MM.1S (cell line): ENCODE measurements around the gene STK32C.
"Not testable (repeated sequence)": the region's sequence is repeated elsewhere in the genome, so short reads cannot be mapped to it uniquely, and the experiment has no call there.

ENCODE experiments used
- DNase-seq: peaks from one replicate; pipeline ENCODE4 v3.0.0-alpha.2; 2015
- H2AFZ ChIP-seq: fragments of 300-600 bp; sonication (generic); 2 replicates; pipeline ENCODE4 v1.6.0; 2016; ENCODE audit warnings: antibody characterized with exemption, low read length
- H3F3A ChIP-seq: fragments of 300-600 bp; sonication (generic); 2 replicates; pipeline ENCODE4 v1.6.1; 2016; ENCODE audit warnings: mild to moderate bottlenecking, antibody characterized with exemption, low read length, moderate library complexity, mixed read lengths; ENCODE audit not compliant: insufficient read depth
- H3K27ac ChIP-seq: fragments of 300-600 bp; sonication (generic); 2 replicates; pipeline ENCODE4 v1.5.1; 2016; ENCODE audit warnings: mild to moderate bottlenecking, low read length
- H3K27me3 ChIP-seq: fragments of 300-600 bp; sonication (generic); replicated peaks from 2 replicates; pipeline ENCODE4 v1.6.0; 2016; ENCODE audit warnings: low read length; ENCODE audit not compliant: insufficient read depth
- H3K36me3 ChIP-seq: fragments of 300-600 bp; sonication (generic); replicated peaks from 2 replicates; pipeline ENCODE4 v1.6.1; 2016; ENCODE audit warnings: mild to moderate bottlenecking, low read length, mixed read lengths; ENCODE audit not compliant: insufficient read depth
- H3K4me1 ChIP-seq: fragments of 300-600 bp; sonication (generic); 2 replicates; pipeline ENCODE4 v1.6.1; 2016; ENCODE audit warnings: low read length, mixed read lengths
- H3K4me2 ChIP-seq: fragments of 300-600 bp; sonication (generic); 2 replicates; pipeline ENCODE4 v1.6.0; 2016; ENCODE audit warnings: low read depth, low read length
- H3K4me3 ChIP-seq: fragments of 300-600 bp; sonication (generic); 2 replicates; pipeline ENCODE4 v1.5.1; 2016; ENCODE audit warnings: low read length, mixed read lengths
- H3K79me2 ChIP-seq: fragments of 300-600 bp; sonication (generic); 2 replicates; pipeline ENCODE4 v1.6.1; 2016; ENCODE audit warnings: mixed run types, low read length, mixed read lengths
- H3K9ac ChIP-seq: fragments of 300-600 bp; sonication (generic); 2 replicates; pipeline ENCODE4 v1.6.1; 2016; ENCODE audit warnings: low read length, mixed read lengths
- H3K9me2 ChIP-seq: fragments of 300-600 bp; sonication (generic); replicated peaks from 2 replicates; pipeline ENCODE4 v1.6.1; 2016; ENCODE audit warnings: mild to moderate bottlenecking, low read length, mixed read lengths; ENCODE audit not compliant: insufficient read depth
- H3K9me3 ChIP-seq: fragments of 300-600 bp; sonication (generic); replicated peaks from 2 replicates; pipeline ENCODE4 v1.6.1; 2016; ENCODE audit warnings: mild to moderate bottlenecking, low read length, mixed read lengths; ENCODE audit not compliant: insufficient read depth
- H4K20me1 ChIP-seq: fragments of 300-600 bp; sonication (generic); 2 replicates; pipeline ENCODE4 v1.6.1; 2016; ENCODE audit warnings: mild to moderate bottlenecking, low read length, moderate library complexity, mixed read lengths; ENCODE audit not compliant: insufficient read depth
- EZH2 ChIP-seq: fragments of 300-600 bp; sonication (generic); optimal IDR thresholded peaks from 2 replicates; pipeline ENCODE3; 2017; ENCODE audit warnings: low read depth, mild to moderate bottlenecking, antibody characterized with exemption, low read length, mixed read lengths
- EZH2phosphoT487 ChIP-seq: fragments of 300-600 bp; sonication (generic); IDR thresholded peaks from 2 replicates; pipeline ENCODE4 v1.6.1; 2018; ENCODE audit warnings: antibody characterized with exemption, low read length
- TF ChIP-seq, protein P1 (sequence below): fragments of 300-600 bp; sonication (generic); IDR thresholded peaks from 2 replicates; pipeline ENCODE4 v1.5.1; 2016; ENCODE audit warnings: antibody characterized with exemption, low read length, mixed read lengths

Gene STK32C

DNA sequence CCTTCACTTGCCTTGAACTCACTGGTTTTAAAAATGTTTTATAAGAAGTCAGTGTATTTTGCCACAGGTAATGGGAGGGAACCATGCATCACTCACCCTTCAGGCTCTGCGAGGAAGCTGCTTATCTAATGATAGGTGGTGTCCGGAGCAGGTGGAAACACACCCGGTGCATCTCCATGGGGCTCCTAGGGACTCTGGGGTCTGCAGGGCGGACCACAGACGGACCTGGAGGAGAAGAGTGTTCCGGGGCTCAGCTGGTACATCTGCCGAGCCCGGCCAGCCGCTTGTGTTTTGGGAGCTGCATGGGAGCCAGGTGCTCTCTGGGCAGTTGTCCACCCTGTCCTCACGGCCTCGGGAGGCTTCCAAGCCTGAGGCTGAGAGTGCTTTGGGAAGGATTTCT is 31.5 kb upstream of the STK32C start:
- no peaks in the 10 kb centered on the region for H3K36me3 ChIP-seq
- H3K9ac ChIP-seq: no peak overlapping the region
- H3K9me3 ChIP-seq: no peaks in the 10 kb centered on the region
- no peaks in the 10 kb centered on the region for H3K9me2 ChIP-seq
- H3K27ac ChIP-seq: no peak overlapping the region
- H3K4me1 ChIP-seq: no peaks in the 10 kb centered on the region
- H2AFZ ChIP-seq: no peak overlapping the region
- DNase-seq: no peak
- no peaks in the 10 kb centered on the region for H4K20me1 ChIP-seq
- no peak overlapping the region for H3K4me2 ChIP-seq
- no peaks in the 10 kb centered on the region for H3K27me3 ChIP-seq
- H3K79me2 ChIP-seq: no peaks in the 10 kb centered on the region
- no peaks in the 10 kb centered on the region for H3F3A ChIP-seq
- TF ChIP-seq EZH2phosphoT487 (no peak), EZH2 (no peak)
- TF ChIP-seq, protein P1, sequence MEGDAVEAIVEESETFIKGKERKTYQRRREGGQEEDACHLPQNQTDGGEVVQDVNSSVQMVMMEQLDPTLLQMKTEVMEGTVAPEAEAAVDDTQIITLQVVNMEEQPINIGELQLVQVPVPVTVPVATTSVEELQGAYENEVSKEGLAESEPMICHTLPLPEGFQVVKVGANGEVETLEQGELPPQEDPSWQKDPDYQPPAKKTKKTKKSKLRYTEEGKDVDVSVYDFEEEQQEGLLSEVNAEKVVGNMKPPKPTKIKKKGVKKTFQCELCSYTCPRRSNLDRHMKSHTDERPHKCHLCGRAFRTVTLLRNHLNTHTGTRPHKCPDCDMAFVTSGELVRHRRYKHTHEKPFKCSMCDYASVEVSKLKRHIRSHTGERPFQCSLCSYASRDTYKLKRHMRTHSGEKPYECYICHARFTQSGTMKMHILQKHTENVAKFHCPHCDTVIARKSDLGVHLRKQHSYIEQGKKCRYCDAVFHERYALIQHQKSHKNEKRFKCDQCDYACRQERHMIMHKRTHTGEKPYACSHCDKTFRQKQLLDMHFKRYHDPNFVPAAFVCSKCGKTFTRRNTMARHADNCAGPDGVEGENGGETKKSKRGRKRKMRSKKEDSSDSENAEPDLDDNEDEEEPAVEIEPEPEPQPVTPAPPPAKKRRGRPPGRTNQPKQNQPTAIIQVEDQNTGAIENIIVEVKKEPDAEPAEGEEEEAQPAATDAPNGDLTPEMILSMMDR: no peak
- no peak overlapping the region for H3K4me3 ChIP-seq

- H3K4me2 ChIP-seq: no peak overlapping the region
- no peak overlapping the region for H3K9ac ChIP-seq
- no peaks in the 10 kb centered on the region for H3F3A ChIP-seq
- no peaks in the 10 kb centered on the region for H3K9me3 ChIP-seq
- no peak overlapping the region for H3K4me3 ChIP-seq
- H4K20me1 ChIP-seq: no peaks in the 10 kb centered on the region
- H3K4me1 ChIP-seq: no peaks in the 10 kb centered on the region
- H3K9me2 ChIP-seq: no peaks in the 10 kb centered on the region
- H3K27ac ChIP-seq: no peak overlapping the region
- DNase-seq: no peak
- H2AFZ ChIP-seq: no peak overlapping the region
- H3K79me2 ChIP-seq: no peaks in the 10 kb centered on the region
- TF ChIP-seq EZH2 (no peak), EZH2phosphoT487 (no peak)
- TF ChIP-seq, protein P1: no peak
- no peaks in the 10 kb centered on the region for H3K27me3 ChIP-seq
- H3K36me3 ChIP-seq: no peaks in the 10 kb centered on the region
Measured at GRCh38 chr10:132338876-132339275, 31.1 kb upstream of the STK32C start.

GRCh38 chr10:132337854-132338253 is 30.1 kb upstream of the STK32C start:
- H3K9ac ChIP-seq: not testable (repeated sequence)

GRCh38 chr10:132336919-132337407 is 29.2 kb upstream of the STK32C start:
- Histone ChIP-seq H3K9ac (peak overlapping the region; percentile 38), H3K9me2 (no peaks in the 10 kb centered on the region)
- peak; percentile 10 for DNase-seq

More at GRCh38 chr10:132337854-132338253, 30.1 kb upstream of the STK32C start:
- not testable (repeated sequence) for DNase-seq, H3K27ac ChIP-seq, H3K4me2 ChIP-seq, H4K20me1 ChIP-seq, H3K36me3 ChIP-seq, H3F3A ChIP-seq, H3K4me3 ChIP-seq, H3K27me3 ChIP-seq, H2AFZ ChIP-seq, H3K9me3 ChIP-seq, H3K9me2 ChIP-seq, H3K79me2 ChIP-seq, H3K4me1 ChIP-seq

More at GRCh38 chr10:132336919-132337407, 29.2 kb upstream of the STK32C start:
- H3K4me2 ChIP-seq: peak overlapping the region; percentile 62
- peaks cover 4% of the 10 kb centered on the region; the same call in 1 of the 2 replicates for H3F3A ChIP-seq
- H3K27ac ChIP-seq: peak overlapping the region; percentile 14; the same call in 1 of the 2 replicates
- no peak for TF ChIP-seq EZH2
- no peak for TF ChIP-seq EZH2phosphoT487
- TF ChIP-seq, protein P1: no peak
- H4K20me1 ChIP-seq: no peaks in the 10 kb centered on the region
- H3K9me3 ChIP-seq: no peaks in the 10 kb centered on the region
- no peaks in the 10 kb centered on the region for H3K36me3 ChIP-seq
- no peaks in the 10 kb centered on the region for H3K79me2 ChIP-seq
- peak overlapping the region; percentile 16 for H2AFZ ChIP-seq
- peaks cover 6% of the 10 kb centered on the region; the same call in 1 of the 2 replicates for H3K4me1 ChIP-seq
- no peaks in the 10 kb centered on the region for H3K27me3 ChIP-seq
- peak overlapping the region; percentile 54 for H3K4me3 ChIP-seq
